Colonic mucosa (tissue), 4 donors: ENCODE results near the gene CTNNBIP1. TPM values are rescaled to one million over a fixed set of nuclear protein-coding genes. Genes with fewer than 3 reads are reported as not detected.

Experiments
- DNase-seq: peaks from one replicate; pipeline ENCODE4 v3.0.0-alpha.2; 2020
- H3K27ac ChIP-seq: fragments of 200-600 bp; one replicate; pipeline ENCODE4 v1.8.0; 2021
- H3K27me3 ChIP-seq: fragments of 200-600 bp; one replicate; pipeline ENCODE4 v1.8.0; 2021
- H3K36me3 ChIP-seq: fragments of 200-600 bp; one replicate; pipeline ENCODE4 v1.8.0; 2021
- H3K4me1 ChIP-seq: fragments of 200-600 bp; one replicate; pipeline ENCODE4 v1.8.0; 2021; ENCODE audit warnings: mild to moderate bottlenecking
- H3K4me3 ChIP-seq: fragments of 200-600 bp; one replicate; pipeline ENCODE4 v1.8.0; 2021
- H3K9ac ChIP-seq, 2 donors: one replicate each; pipeline ENCODE4 v1.7.0; 2013; ENCODE audit warnings: control low read depth in 2 of 2, low read depth in 2 of 2, low read length in 2 of 2
- H3K9me3 ChIP-seq: fragments of 200-600 bp; one replicate; pipeline ENCODE4 v1.8.0; 2021
- CTCF ChIP-seq: fragments of 200-600 bp; IDR thresholded peaks from one replicate; pipeline ENCODE4 v1.8.0; 2022; ENCODE audit warnings: antibody characterized with exemption, mild to moderate bottlenecking
- intact Hi-C: fragments of 100-400 bp; cut with DNase I; formaldehyde crosslinking; loops from one replicate; pipeline ENCODE4 v1.14.1; 2022
- total RNA-seq, 2 donors: library from RNA; stranded (reverse); fragmentation: NEBNext Ultra II Directional in 1 of 2; extraction: Animal tissue kit (Norgen Biotek cat#: 25700) in 1 of 2; gene quantifications; one replicate each; pipeline ENCODE4 v1.2.1, GENCODE V29; 2021
- donor health status: healthy.
- donor health status: DM: no; HTN: no; CAD: no.
- donor health status: DM: no; HTN: no; CAD: no.

The CTNNBIP1 gene
- total RNA-seq, 2 donors from 2014 or later: 28.1 to 30.1 TPM

DNA sequence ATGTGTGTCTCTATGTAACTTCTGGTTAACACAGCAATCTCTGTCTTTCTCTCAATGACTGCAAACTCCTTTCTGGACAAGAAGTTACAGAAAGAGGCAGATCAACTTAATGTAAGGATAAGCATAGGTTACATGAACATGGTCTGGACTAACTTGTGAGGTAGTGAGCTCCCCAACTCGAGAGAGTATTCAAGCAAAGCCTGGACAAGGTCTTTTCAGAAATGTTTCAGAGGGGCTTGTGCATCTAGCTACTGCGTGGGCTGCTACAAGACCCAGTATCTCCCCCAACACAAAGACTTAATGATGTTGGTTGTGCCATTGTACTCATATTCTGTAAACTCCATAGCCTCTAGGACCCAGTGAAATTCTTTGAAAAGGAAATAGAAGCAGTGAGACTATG, 62.8 kb downstream of the CTNNBIP1 start:
- H3K4me1 ChIP-seq: peaks cover 10% of the 10 kb centered on the region
- no peak overlapping the region for H3K9ac ChIP-seq
- no peaks in the 10 kb centered on the region for H3K9me3 ChIP-seq
- H3K4me3 ChIP-seq: no peak overlapping the region
- no peaks in the 10 kb centered on the region for H3K27me3 ChIP-seq
- no peak for DNase-seq
- intact Hi-C loops: no loop called here
- no peak overlapping the region for H3K27ac ChIP-seq
- no peaks in the 10 kb centered on the region for H3K36me3 ChIP-seq
- TF ChIP-seq CTCF: no peak

- Histone ChIP-seq H3K9me3 (no peaks in the 10 kb centered on the region), H3K27me3 (no peaks in the 10 kb centered on the region), H3K27ac (no peak overlapping the region), H3K36me3 (no peaks in the 10 kb centered on the region), H3K9ac (no peak overlapping the region), H3K4me3 (no peak overlapping the region), H3K4me1 (peaks cover 10% of the 10 kb centered on the region)
- DNase-seq: no peak
- intact Hi-C loops: no loop called here
- no peak for TF ChIP-seq CTCF
Observed at GRCh38 chr1:9846611-9847171, 63.4 kb downstream of the CTNNBIP1 start.

GRCh38 chr1:9845914-9846313, 64.2 kb downstream of the CTNNBIP1 start:
- Histone ChIP-seq H3K9me3 (no peaks in the 10 kb centered on the region), H3K36me3 (no peaks in the 10 kb centered on the region), H3K27me3 (no peaks in the 10 kb centered on the region), H3K4me3 (no peak overlapping the region), H3K4me1 (peaks cover 10% of the 10 kb centered on the region), H3K27ac (no peak overlapping the region), H3K9ac (no peak overlapping the region)
- no peak for TF ChIP-seq CTCF
- peak; percentile 52 for DNase-seq
- intact Hi-C loops: no loop called here

DNA sequence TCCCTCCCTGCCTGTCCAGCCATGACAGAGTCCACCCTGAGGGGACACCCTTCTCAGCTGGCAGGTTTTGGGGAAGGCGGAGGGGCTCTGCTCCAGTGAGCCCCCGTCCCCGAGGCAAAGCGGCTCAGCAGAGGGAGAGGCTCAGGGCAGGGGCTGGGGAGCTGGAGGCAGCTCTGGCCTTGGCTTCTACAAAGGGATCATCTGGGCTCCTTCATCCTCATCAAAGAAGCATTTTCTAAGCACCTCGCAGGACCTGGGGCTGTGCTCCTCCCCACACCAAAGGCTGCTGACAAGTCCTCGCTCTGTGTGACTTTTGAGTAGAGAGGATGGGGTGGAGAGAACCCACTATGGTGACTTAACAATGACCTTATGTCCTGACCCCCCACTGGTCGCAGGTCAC, 65.3 kb downstream of the CTNNBIP1 start:
- Histone ChIP-seq H3K36me3 (no peaks in the 10 kb centered on the region), H3K4me1 (peaks cover 10% of the 10 kb centered on the region), H3K9ac (no peak overlapping the region), H3K27me3 (no peaks in the 10 kb centered on the region), H3K9me3 (no peaks in the 10 kb centered on the region), H3K4me3 (no peak overlapping the region), H3K27ac (no peak overlapping the region)
- DNase-seq: no peak
- no peak for TF ChIP-seq CTCF
- intact Hi-C loops: no loop called here

GRCh38 chr1:9844106-9844505, 66.0 kb downstream of the CTNNBIP1 start:
- Histone ChIP-seq H3K27ac (no peak overlapping the region), H3K27me3 (no peaks in the 10 kb centered on the region), H3K4me3 (no peak overlapping the region), H3K9me3 (no peaks in the 10 kb centered on the region), H3K9ac (peak overlapping the region in 1 of 2 donors; percentile 48), H3K4me1 (peaks cover 10% of the 10 kb centered on the region), H3K36me3 (no peaks in the 10 kb centered on the region)
- DNase-seq: no peak
- no peak for TF ChIP-seq CTCF
- intact Hi-C loops: no loop called here
